Spleen (tissue), 11 donors: ENCODE measurements around the gene NPDC1. TPM values are rescaled to one million over a fixed set of nuclear protein-coding genes. Genes with fewer than 3 reads are reported as not detected.

Experiments used
- DNase-seq: peaks from one replicate; pipeline ENCODE4 v3.0.0-alpha.2; 2020
- H3K27ac ChIP-seq, 8 donors: fragments of 200-600 bp; sonication (generic) in 7 of 8; 1 replicate in 4 of 8; 2 replicates in 4 of 8; pipeline versions ENCODE4 v1.5.0 to v1.8.0; 2016 to 2021; ENCODE audit warnings: inconsistent platforms in 4 of 8, mild to moderate bottlenecking in 4 of 8, moderate library complexity in 1 of 8
- H3K27me3 ChIP-seq, 7 donors: fragments of 200-600 bp; sonication (generic) in 6 of 7; replicated peaks in 1 of 7; 1 replicate in 4 of 7; 2 replicates in 3 of 7; pipeline versions ENCODE4 v1.5.0 to v1.8.0; 2016 to 2021; ENCODE audit warnings: inconsistent platforms in 3 of 7, mild to moderate bottlenecking in 1 of 7
- H3K36me3 ChIP-seq, 6 donors: fragments of 200-600 bp; sonication (generic) in 5 of 6; 1 replicate in 4 of 6; 2 replicates in 2 of 6; pipeline versions ENCODE4 v1.5.0 to v1.8.0; 2016 to 2021; ENCODE audit warnings: inconsistent platforms in 2 of 6
- H3K4me1 ChIP-seq, 6 donors: fragments of 200-600 bp; sonication (generic) in 5 of 6; 1 replicate in 3 of 6; 2 replicates in 3 of 6; pipeline versions ENCODE4 v1.5.0 to v1.8.0; 2016 to 2021; ENCODE audit warnings: inconsistent platforms in 3 of 6
- H3K4me3 ChIP-seq, 8 donors: fragments of 200-600 bp; sonication (generic) in 7 of 8; 1 replicate in 4 of 8; 2 replicates in 4 of 8; pipeline versions ENCODE4 v1.5.0 to v1.8.0; 2016 to 2021; ENCODE audit warnings: inconsistent platforms in 4 of 8, mild to moderate bottlenecking in 4 of 8, moderate library complexity in 2 of 8
- H3K9me3 ChIP-seq, 8 donors: fragments of 200-600 bp; sonication (generic) in 7 of 8; 1 replicate in 4 of 8; 2 replicates in 4 of 8; pipeline versions ENCODE4 v1.5.0 to v1.8.0; 2016 to 2021; ENCODE audit warnings: inconsistent platforms in 4 of 8
- CTCF ChIP-seq, 11 experiments: fragments of 200-600 bp in 7 of 11; fragments of 450-650 bp in 4 of 11; sonication (generic) in 4 of 11; IDR thresholded peaks in 8 of 11; conservative IDR thresholded peaks in 3 of 11; 1 replicate in 7 of 11; 2 replicates in 4 of 11; pipeline versions ENCODE4 v1.4.0 to v1.8.0; 2016 to 2021; ENCODE audit warnings: antibody characterized with exemption in 11 of 11, inconsistent platforms in 4 of 11, mild to moderate bottlenecking in 1 of 11
- POLR2A ChIP-seq, 3 donors: fragments of 450-650 bp; IDR thresholded peaks; one replicate each; pipeline ENCODE4 v1.5.1; 2017; ENCODE audit warnings: antibody characterized with exemption in 3 of 3, mild to moderate bottlenecking in 1 of 3
- POLR2AphosphoS5 ChIP-seq, 3 donors: sonication (generic); formaldehyde crosslinking; IDR thresholded peaks; one replicate each; pipeline ENCODE4 v1.5.1; 2017; ENCODE audit warnings: antibody characterized with exemption in 3 of 3
- WGBS, 5 donors: extraction: QIAGEN DNeasy Blood & Tissue Kit in 3 of 5; methylation state at CpG; one replicate each; pipeline versions ENCODE4 v1.1.5 to v1.1.7; 2013 to 2018; 5-methylcytosine and 5-hydroxymethylcytosine counted together
- intact Hi-C: fragments of 100-400 bp; cut with DNase I; formaldehyde crosslinking; loops from one replicate; pipeline ENCODE4 v1.15.0; 2023; ENCODE audit warnings: low total_unique reads
- polyA plus RNA-seq, 3 donors: library from polyadenylated mRNA; stranded (reverse); fragments of 200-250 nt; gene quantifications; one replicate each; pipeline ENCODE4 v1.2.1, GENCODE V29; 2013
- total RNA-seq, 7 donors: library from RNA; depleted of rRNA in 3 of 7; stranded (reverse); fragments of >200 nt in 3 of 7; fragmentation: NEBNext Ultra II Directional in 4 of 7; extraction: Animal tissue kit (Norgen Biotek cat#: 25700) in 4 of 7; gene quantifications; one replicate each; pipeline versions ENCODE4 v1.1.0 to v1.2.1, GENCODE V29; 2016 to 2021
- donor health status: healthy with polysubstance abuse.
- donor health status: DM: no; HTN: no; CAD: no; lungs with moderate emphysema.
- donor health status: DM: no; HTN: no; CAD: no.
- donor health status: Bipolar disorder and iron deficiency.
- donor health status: healthy.
- donor health status: DM: no; HTN: no; CAD: no.
- donor health status: DM: yes; HTN: yes; CAD: no.

Gene NPDC1
- total and polyA plus RNA-seq, 10 donors = 86.3 to 358 (median 132) TPM

GRCh38 chr9:137055385-137056364 lies 9.7 kb upstream of the NPDC1 start:
- H3K9me3 ChIP-seq = no peaks in the 10 kb centered on the region
- intact Hi-C loops = no loop called here

GRCh38 chr9:137054932-137055384 lies 9.0 kb upstream of the NPDC1 start:
- Histone ChIP-seq H3K27me3 (peaks cover 5 to 55% (median 46%) of the 10 kb centered on the region in 7 donors), H3K27ac (no peak overlapping the region), H3K9me3 (no peaks in the 10 kb centered on the region), H3K4me3 (no peak overlapping the region), H3K4me1 (peaks cover 12 to 49% (median 28%) of the 10 kb centered on the region in 6 donors), H3K36me3 (no peaks in the 10 kb centered on the region)
- intact Hi-C loops = no loop called here
- no peak for DNase-seq
- no peak for TF ChIP-seq CTCF (IDR thresholded peaks at IDR 0.05 in 8 of 11, conservative IDR thresholded peaks at IDR 0.05 in 3 of 11)
- no peak for TF ChIP-seq POLR2A (IDR thresholded peaks at IDR 0.05)
- no peak for TF ChIP-seq POLR2AphosphoS5 (IDR thresholded peaks at IDR 0.05)
- WGBS, 5 donors = 85 to 92% (median 90%) methylated on average over 8 to 17 of the region's 17 CpGs

More at GRCh38 chr9:137055385-137056364, 9.7 kb upstream of the NPDC1 start:
- peak in 1 of 3 donors; percentile 9 for TF ChIP-seq POLR2AphosphoS5 (IDR thresholded peaks at IDR 0.05)
- TF ChIP-seq CTCF (IDR thresholded peaks at IDR 0.05 in 8 of 11, conservative IDR thresholded peaks at IDR 0.05 in 3 of 11) = no peak
- 64 to 70% (median 69%) methylated on average over 25 to 28 of the region's 28 CpGs for WGBS, 5 donors
- H3K27ac ChIP-seq = no peak overlapping the region
- no peak for DNase-seq
- no peaks in the 10 kb centered on the region for H3K36me3 ChIP-seq
- H3K4me3 ChIP-seq = no peak overlapping the region
- H3K27me3 ChIP-seq = peaks cover 5 to 48% (median 40%) of the 10 kb centered on the region in 7 donors
- peaks cover 12 to 49% (median 28%) of the 10 kb centered on the region in 6 donors for H3K4me1 ChIP-seq

- Histone ChIP-seq H3K27ac (no peak within 1 kb of the TSS), H3K4me3 (peak within 1 kb of the TSS; percentile 25 to 66 (median 38)), H3K9me3 (no peaks in the 10 kb centered on the region), H3K4me1 (peaks cover 12 to 55% (median 32%) of the 10 kb centered on the region in 6 donors), H3K27me3 (peaks cover 8 to 62% (median 53%) of the 10 kb centered on the region in 7 donors), H3K36me3 (no peaks in the 10 kb centered on the region)
- intact Hi-C loops = no loop called here
- TF ChIP-seq POLR2AphosphoS5 (IDR thresholded peaks at IDR 0.05) (no peak), POLR2A (IDR thresholded peaks at IDR 0.05) (no peak), CTCF (IDR thresholded peaks at IDR 0.05 in 8 of 11, conservative IDR thresholded peaks at IDR 0.05 in 3 of 11) (no peak)
- 19 to 71% (median 21%) methylated on average over 22 to 90 of the region's 90 CpGs for WGBS, 5 donors
- no peak for DNase-seq
These were observed 8.3 kb upstream of the NPDC1 start, which contains the start of gene ENTPD2 for GRCh38 chr9:137053944-137054931. TSS of gene ENTPD2 (minus strand) at chr9:137054061. CDS start at chr9:137053997, 64 bp downstream.
